GM12865 (cell line): Measurements from ENCODE around the gene DPPA4.

Experiments
- DNase-seq: peaks from one replicate; pipeline ENCODE4 v3.0.0; 2010; ENCODE audit warnings: low read depth
- H3K4me3 ChIP-seq: 2 replicates; pipeline ENCODE4 v1.5.1; 2011; ENCODE audit warnings: mild to moderate bottlenecking, low read depth, low read length, control low read depth
- CTCF ChIP-seq: IDR thresholded peaks from 2 replicates; pipeline ENCODE4 v1.5.1; 2011; ENCODE audit warnings: low read length, control low read depth, low read depth, inconsistent platforms; ENCODE audit not compliant: insufficient read depth; ENCODE audit errors: missing control alignments

DPPA4 gene

GRCh38 chr3:109339197-109339596 lies 1.9 kb upstream of the DPPA4 start:
- no peak for DNase-seq
- no peak overlapping the region for H3K4me3 ChIP-seq
- no peak for TF ChIP-seq CTCF

- no peak for TF ChIP-seq CTCF
- H3K4me3 ChIP-seq: no peak overlapping the region
- no peak for DNase-seq
Measured at GRCh38 chr3:109338322-109338721, 976 bp upstream of the DPPA4 start.

- H3K4me3 ChIP-seq: no peak overlapping the region
- DNase-seq: no peak
- TF ChIP-seq CTCF: no peak
Measured at GRCh38 chr3:109336291-109336861, 970 bp downstream of the DPPA4 start.

GRCh38 chr3:109334572-109334971 lies 2.8 kb downstream of the DPPA4 start:
- no peak for TF ChIP-seq CTCF
- H3K4me3 ChIP-seq: no peak overlapping the region
- DNase-seq: no peak

- TF ChIP-seq CTCF: no peak
- H3K4me3 ChIP-seq: no peak overlapping the region
- DNase-seq: no peak
Measured at GRCh38 chr3:109331692-109332091, 5.7 kb downstream of the DPPA4 start.

GRCh38 chr3:109330405-109330804 lies 6.9 kb downstream of the DPPA4 start:
- TF ChIP-seq CTCF: no peak
- H3K4me3 ChIP-seq: no peak overlapping the region
- no peak for DNase-seq

- no peak overlapping the region for H3K4me3 ChIP-seq
- TF ChIP-seq CTCF: no peak
- DNase-seq: no peak
Measured at GRCh38 chr3:109328202-109328601, 9.1 kb downstream of the DPPA4 start.
